Smooth muscle cell (in vitro differentiated cells): ENCODE results near the gene FRZB. TPM values are rescaled to one million over a fixed set of nuclear protein-coding genes. Genes with fewer than 3 reads are reported as not detected.

Experiments used
- DNase-seq: peaks from one replicate; lab custom pipeline; 2025; ENCODE audit not compliant: unreplicated experiment; lab: John Stamatoyannopoulos, UW
- H2AFZ ChIP-seq: fragments of 200-600 bp; sonication (generic); 2 replicates; pipeline ENCODE4 v1.6.0; 2016; ENCODE audit warnings: antibody characterized with exemption, low read depth, mild to moderate bottlenecking
- H3F3A ChIP-seq: fragments of 200-600 bp; sonication (generic); 2 replicates; pipeline ENCODE4 v1.6.0; 2017; ENCODE audit warnings: antibody characterized with exemption, low read depth
- H3K27ac ChIP-seq: fragments of 200-600 bp; sonication (generic); 2 replicates; pipeline ENCODE4 v1.5.1; 2016; ENCODE audit warnings: low read depth, mild to moderate bottlenecking
- H3K27me3 ChIP-seq: fragments of 200-600 bp; sonication (generic); 2 replicates; pipeline ENCODE4 v1.6.1; 2016; ENCODE audit warnings: low read depth, mild to moderate bottlenecking
- H3K36me3 ChIP-seq: fragments of 200-600 bp; sonication (generic); 2 replicates; pipeline ENCODE4 v1.5.1; 2016; ENCODE audit warnings: low read depth
- H3K4me1 ChIP-seq: fragments of 200-600 bp; sonication (generic); 2 replicates; pipeline ENCODE4 v1.5.1; 2016; ENCODE audit warnings: low read depth
- H3K4me2 ChIP-seq: fragments of 200-600 bp; sonication (generic); 2 replicates; pipeline ENCODE4 v1.6.0; 2016; ENCODE audit warnings: mild to moderate bottlenecking
- H3K4me3 ChIP-seq: fragments of 200-600 bp; sonication (generic); 2 replicates; pipeline ENCODE4 v1.5.1; 2016; ENCODE audit warnings: mild to moderate bottlenecking
- H3K79me2 ChIP-seq: fragments of 200-600 bp; sonication (generic); 2 replicates; pipeline ENCODE4 v1.6.0; 2016; ENCODE audit warnings: low read depth, mild to moderate bottlenecking
- H3K9ac ChIP-seq: fragments of 200-600 bp; sonication (generic); 2 replicates; pipeline ENCODE4 v1.6.0; 2016; ENCODE audit warnings: low read depth
- H3K9me3 ChIP-seq: fragments of 200-600 bp; sonication (generic); replicated peaks from 2 replicates; pipeline ENCODE4 v1.5.1; 2016; ENCODE audit warnings: low read depth
- H4K20me1 ChIP-seq: fragments of 200-600 bp; sonication (generic); 2 replicates; pipeline ENCODE4 v1.6.0; 2016; ENCODE audit warnings: low read depth
- WGBS: methylation state at CpG from one replicate; pipeline ENCODE4 v1.1.7; 2016; ENCODE audit warnings: low lambda C conversion rate; 5-methylcytosine and 5-hydroxymethylcytosine counted together
- polyA plus RNA-seq: library from polyadenylated mRNA; unstranded; fragments of >200 nt; fragmentation: Nextera tagmentation; extraction: Ambion mirVana; gene quantifications from 2 replicates; pipeline ENCODE4 v1.2.1, GENCODE V29; 2016
- total RNA-seq: library from RNA; depleted of rRNA; stranded (reverse); fragments of >200 nt; gene quantifications from 2 replicates; pipeline ENCODE4 v1.2.3, GENCODE V29; 2014
- TF ChIP-seq, protein P1 (sequence below): fragments of 200-600 bp; sonication (generic); IDR thresholded peaks from 2 replicates; pipeline ENCODE4 v1.5.1; 2017; ENCODE audit warnings: borderline replicate concordance, mild to moderate bottlenecking, antibody characterized with exemption; ENCODE audit not compliant: insufficient read depth, poor library complexity, severe bottlenecking

FRZB gene
- total and polyA plus RNA-seq, 2 experiments from 2014 or later: 11.2 to 33.5 TPM

- TF ChIP-seq, protein P1, sequence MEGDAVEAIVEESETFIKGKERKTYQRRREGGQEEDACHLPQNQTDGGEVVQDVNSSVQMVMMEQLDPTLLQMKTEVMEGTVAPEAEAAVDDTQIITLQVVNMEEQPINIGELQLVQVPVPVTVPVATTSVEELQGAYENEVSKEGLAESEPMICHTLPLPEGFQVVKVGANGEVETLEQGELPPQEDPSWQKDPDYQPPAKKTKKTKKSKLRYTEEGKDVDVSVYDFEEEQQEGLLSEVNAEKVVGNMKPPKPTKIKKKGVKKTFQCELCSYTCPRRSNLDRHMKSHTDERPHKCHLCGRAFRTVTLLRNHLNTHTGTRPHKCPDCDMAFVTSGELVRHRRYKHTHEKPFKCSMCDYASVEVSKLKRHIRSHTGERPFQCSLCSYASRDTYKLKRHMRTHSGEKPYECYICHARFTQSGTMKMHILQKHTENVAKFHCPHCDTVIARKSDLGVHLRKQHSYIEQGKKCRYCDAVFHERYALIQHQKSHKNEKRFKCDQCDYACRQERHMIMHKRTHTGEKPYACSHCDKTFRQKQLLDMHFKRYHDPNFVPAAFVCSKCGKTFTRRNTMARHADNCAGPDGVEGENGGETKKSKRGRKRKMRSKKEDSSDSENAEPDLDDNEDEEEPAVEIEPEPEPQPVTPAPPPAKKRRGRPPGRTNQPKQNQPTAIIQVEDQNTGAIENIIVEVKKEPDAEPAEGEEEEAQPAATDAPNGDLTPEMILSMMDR: no peak
- Histone ChIP-seq H2AFZ (peak overlapping the region; percentile 96), H3K9me3 (no peaks in the 10 kb centered on the region), H3K9ac (no peak overlapping the region), H3K79me2 (no peaks in the 10 kb centered on the region), H3K4me3 (peak overlapping the region; percentile 62), H3K4me1 (peaks cover 35% of the 10 kb centered on the region), H3F3A (peaks cover 4% of the 10 kb centered on the region), H3K27me3 (peaks cover 6% of the 10 kb centered on the region), H3K4me2 (peak overlapping the region; percentile 95), H4K20me1 (no peaks in the 10 kb centered on the region), H3K36me3 (no peaks in the 10 kb centered on the region), H3K27ac (no peak overlapping the region)
- 11% methylated on average over 19 of the region's 19 CpGs for WGBS
- DNase-seq: no peak
Measured at GRCh38 chr2:182866095-182866460, 359 bp downstream of the FRZB start.

DNA sequence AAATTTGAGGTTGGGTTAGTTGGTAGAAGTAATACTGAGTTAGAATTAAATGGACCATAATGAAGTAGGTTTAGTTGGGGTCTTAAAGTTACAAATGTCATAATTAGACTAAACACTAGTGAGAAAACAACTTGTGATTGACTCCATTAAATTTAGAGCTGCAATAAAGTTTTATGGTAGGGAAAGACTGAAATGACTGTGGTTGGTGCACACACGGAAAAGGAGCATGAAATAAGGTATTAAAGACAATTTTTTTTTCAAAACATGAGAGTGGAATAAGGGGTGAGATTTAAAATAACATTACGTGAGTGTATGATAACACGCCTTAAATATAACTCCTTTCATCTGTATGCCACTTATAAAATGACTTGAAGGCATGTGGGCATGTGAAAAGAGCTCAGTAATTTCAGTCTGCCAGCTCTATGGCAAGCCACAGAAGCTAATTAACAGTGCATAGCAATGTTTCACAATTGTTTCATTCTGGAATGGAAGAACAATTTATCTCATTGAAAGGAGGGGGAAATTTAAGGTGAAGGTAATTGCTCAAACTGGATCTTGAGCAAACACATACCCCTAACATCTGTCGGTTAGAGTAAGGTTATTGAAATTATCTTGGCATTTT lies 1.4 kb downstream of the FRZB start:
- Histone ChIP-seq H3K36me3 (no peaks in the 10 kb centered on the region), H3K79me2 (no peaks in the 10 kb centered on the region), H3K4me3 (peak overlapping the region; percentile 62), H3K9me3 (no peaks in the 10 kb centered on the region), H3K4me1 (peaks cover 35% of the 10 kb centered on the region), H3K27ac (no peak overlapping the region), H4K20me1 (no peaks in the 10 kb centered on the region), H3K9ac (no peak overlapping the region), H3F3A (peaks cover 4% of the 10 kb centered on the region), H3K27me3 (peaks cover 6% of the 10 kb centered on the region), H2AFZ (no peak overlapping the region), H3K4me2 (peak overlapping the region; percentile 95)
- DNase-seq: no peak
- 83% methylated on average over 4 of the region's 4 CpGs for WGBS
- TF ChIP-seq, protein P1: no peak

- H3K36me3 ChIP-seq: no peaks in the 10 kb centered on the region
- H3F3A ChIP-seq: peaks cover 8% of the 10 kb centered on the region
- H3K4me1 ChIP-seq: peaks cover 32% of the 10 kb centered on the region
- H2AFZ ChIP-seq: no peak overlapping the region
- H3K9ac ChIP-seq: no peak overlapping the region
- no peak overlapping the region for H3K27ac ChIP-seq
- H4K20me1 ChIP-seq: no peaks in the 10 kb centered on the region
- peaks cover 6% of the 10 kb centered on the region for H3K27me3 ChIP-seq
- DNase-seq: no peak
- TF ChIP-seq, protein P1: no peak
- no peak overlapping the region for H3K4me2 ChIP-seq
- H3K79me2 ChIP-seq: no peaks in the 10 kb centered on the region
- H3K9me3 ChIP-seq: no peaks in the 10 kb centered on the region
- no peak overlapping the region for H3K4me3 ChIP-seq
Measured at GRCh38 chr2:182863642-182864041, 2.8 kb downstream of the FRZB start.

- Histone ChIP-seq H3K79me2 (no peaks in the 10 kb centered on the region), H3K9me3 (no peaks in the 10 kb centered on the region), H4K20me1 (no peaks in the 10 kb centered on the region), H3K27ac (no peak overlapping the region), H3K4me1 (peaks cover 23% of the 10 kb centered on the region), H3K4me3 (no peak overlapping the region), H3K27me3 (peaks cover 6% of the 10 kb centered on the region), H2AFZ (no peak overlapping the region), H3F3A (peaks cover 4% of the 10 kb centered on the region), H3K36me3 (no peaks in the 10 kb centered on the region), H3K4me2 (no peak overlapping the region), H3K9ac (no peak overlapping the region)
- no peak for DNase-seq
- TF ChIP-seq, protein P1: no peak
- 77% methylated on average over 5 of the region's 5 CpGs for WGBS
Measured at GRCh38 chr2:182862091-182862490, 4.3 kb downstream of the FRZB start.
